Adrenal gland (tissue), 12 donors: ENCODE results near the gene MMP26. TPM values are rescaled to one million over a fixed set of nuclear protein-coding genes. Genes with fewer than 3 reads are reported as not detected.

ENCODE experiments used
- DNase-seq, 7 donors: peaks; one replicate each; pipeline ENCODE4 v3.0.0-alpha.2; 2019 to 2020
- H3K27ac ChIP-seq, 5 donors: fragments of 200-600 bp; sonication (generic) in 4 of 5; 1 replicate in 3 of 5; 2 replicates in 2 of 5; pipeline versions ENCODE4 v1.5.1 to v1.8.0; 2016 to 2020; ENCODE audit warnings: mild to moderate bottlenecking in 1 of 5
- H3K27me3 ChIP-seq: fragments of 200-600 bp; 2 replicates; pipeline ENCODE4 v1.8.0; 2021
- H3K36me3 ChIP-seq, 2 donors: fragments of 200-600 bp; replicated peaks in 1 of 2; 1 replicate in 1 of 2; 2 replicates in 1 of 2; pipeline versions ENCODE4 v1.5.1 to v1.8.0; 2018 to 2022
- H3K4me1 ChIP-seq, 2 donors: fragments of 200-600 bp; replicated peaks in 1 of 2; 1 replicate in 1 of 2; 2 replicates in 1 of 2; pipeline versions ENCODE4 v1.5.1 to v1.8.0; 2018 to 2021
- H3K4me3 ChIP-seq, 4 donors: fragments of 200-600 bp; sonication (generic) in 3 of 4; one replicate each; pipeline ENCODE4 v1.5.1; 2016 to 2018
- H3K9me3 ChIP-seq, 3 donors: fragments of 200-600 bp; sonication (generic) in 1 of 3; replicated peaks in 1 of 3; 1 replicate in 2 of 3; 2 replicates in 1 of 3; pipeline versions ENCODE4 v1.5.1 to v1.8.0; 2016 to 2021
- CTCF ChIP-seq, 6 experiments: fragments of 450-650 bp in 4 of 6; fragments of 200-600 bp in 2 of 6; sonication (generic) in 1 of 6; IDR thresholded peaks; 1 replicate in 5 of 6; 2 replicates in 1 of 6; pipeline versions ENCODE4 v1.5.1 to v1.8.0; 2016 to 2021; ENCODE audit warnings: antibody characterized with exemption in 6 of 6, mild to moderate bottlenecking in 2 of 6, moderate library complexity in 1 of 6
- POLR2A ChIP-seq, 2 donors: fragments of 450-650 bp; IDR thresholded peaks; one replicate each; pipeline ENCODE4 v1.6.1; 2017; ENCODE audit warnings: antibody characterized with exemption in 2 of 2, mild to moderate bottlenecking in 2 of 2, moderate library complexity in 1 of 2
- WGBS, 4 donors: extraction: QIAGEN DNeasy Blood & Tissue Kit in 2 of 4; methylation state at CpG; one replicate each; pipeline versions ENCODE4 v1.1.5 to v1.1.7; 2013 to 2017; 5-methylcytosine and 5-hydroxymethylcytosine counted together
- intact Hi-C, 2 donors: fragments of 100-400 bp; cut with DNase I; formaldehyde crosslinking; loops; one replicate each; pipeline versions ENCODE4 v1.14.1 to v1.15.0; 2022 to 2023
- polyA plus RNA-seq, 3 donors: library from polyadenylated mRNA; stranded (reverse); fragments of 200-250 nt in 2 of 3; fragments of 350-450 nt in 1 of 3; fragmentation: Illumina TruSeq in 1 of 3; extraction: RNeasy Lipid Tissue Mini Kit (QIAGEN cat#74804) in 1 of 3; gene quantifications; one replicate each; pipeline ENCODE4 v1.2.3, GENCODE V29; 2013 to 2014
- total RNA-seq, 9 donors: library from RNA; depleted of rRNA in 4 of 9; stranded (reverse); fragments of >200 nt in 4 of 9; fragments of 120-200 nt in 1 of 9; fragmentation: NEBNext Ultra II Directional in 1 of 9; extraction: Animal tissue kit (Norgen Biotek cat#: 25700) in 1 of 9; gene quantifications; one replicate each; pipeline versions ENCODE4 v1.1.0 to v1.2.4, GENCODE V29; 2013 to 2023
- donor health status: healthy with polysubstance abuse.
- donor health status: Bipolar disorder and iron deficiency.
- donor health status: DM: yes; HTN: yes; CAD: no.
- donor health status: DM: no; HTN: no; CAD: no.
- donor health status: DM: no; HTN: no; CAD: no.
- donor health status: DM: yes; HTN: yes; CAD: no.

The MMP26 gene
- total and polyA plus RNA-seq, 12 donors = not detected

GRCh38 chr11:4673781-4674180 lies 30.8 kb upstream of the MMP26 start:
- H3K4me3 ChIP-seq = no peak overlapping the region
- no peaks in the 10 kb centered on the region for H3K27me3 ChIP-seq
- H3K9me3 ChIP-seq = no peaks in the 10 kb centered on the region
- 50 to 58% (median 56%) methylated on average over 2 of the region's 2 CpGs for whole genome bisulfite sequencing, 4 donors
- TF ChIP-seq CTCF (IDR thresholded peaks at IDR 0.05) (no peak), POLR2A (IDR thresholded peaks at IDR 0.05) (no peak)
- intact Hi-C loops = no loop called here
- no peak for DNase-seq
- H3K36me3 ChIP-seq = no peaks in the 10 kb centered on the region
- H3K4me1 ChIP-seq = no peaks in the 10 kb centered on the region
- H3K27ac ChIP-seq = no peak overlapping the region

- no peak for DNase-seq
- no peaks in the 10 kb centered on the region for H3K9me3 ChIP-seq
- no peaks in the 10 kb centered on the region for H3K4me1 ChIP-seq
- H3K27ac ChIP-seq = no peak overlapping the region
- no peak for TF ChIP-seq POLR2A (IDR thresholded peaks at IDR 0.05)
- TF ChIP-seq CTCF (IDR thresholded peaks at IDR 0.05) = no peak
- 80 to 87% (median 83%) methylated on average over 2 of the region's 2 CpGs for WGBS, 4 donors
- intact Hi-C loops = no loop called here
- H3K27me3 ChIP-seq = no peaks in the 10 kb centered on the region
- no peak overlapping the region for H3K4me3 ChIP-seq
- H3K36me3 ChIP-seq = no peaks in the 10 kb centered on the region
These were observed 26.6 kb upstream of the MMP26 start for GRCh38 chr11:4677948-4678347.

- no peak for TF ChIP-seq POLR2A (IDR thresholded peaks at IDR 0.05)
- no peak for TF ChIP-seq CTCF (IDR thresholded peaks at IDR 0.05)
- H3K9me3 ChIP-seq = no peaks in the 10 kb centered on the region
- no peak for DNase-seq
- no peak overlapping the region for H3K27ac ChIP-seq
- intact Hi-C loops = no loop called here
- no peaks in the 10 kb centered on the region for H3K27me3 ChIP-seq
- WGBS, 4 donors = 31 to 36% (median 34%) methylated on average over 3 of the region's 3 CpGs
- no peaks in the 10 kb centered on the region for H3K36me3 ChIP-seq
- no peaks in the 10 kb centered on the region for H3K4me1 ChIP-seq
- no peak overlapping the region for H3K4me3 ChIP-seq
These were observed 24.2 kb upstream of the MMP26 start for GRCh38 chr11:4680341-4680740.

- WGBS, 4 donors = 64 to 80% (median 73%) methylated on average over 2 of the region's 2 CpGs
- H3K4me3 ChIP-seq = no peak overlapping the region
- H3K27ac ChIP-seq = no peak overlapping the region
- H3K9me3 ChIP-seq = no peaks in the 10 kb centered on the region
- TF ChIP-seq POLR2A (IDR thresholded peaks at IDR 0.05) (no peak), CTCF (IDR thresholded peaks at IDR 0.05) (no peak)
- H3K27me3 ChIP-seq = no peaks in the 10 kb centered on the region
- no peaks in the 10 kb centered on the region for H3K4me1 ChIP-seq
- no peaks in the 10 kb centered on the region for H3K36me3 ChIP-seq
- no peak for DNase-seq
- intact Hi-C loops = no loop called here
These were observed 21.8 kb upstream of the MMP26 start for GRCh38 chr11:4682623-4683419.
